Activated naive CD8-positive, alpha-beta T cell treated with anti-CD3 and anti-CD28 coated beads, Interleukin-2, amount 10 ng/mL, durations not matched to agents 7 days and 5 days (primary cell): ENCODE data around the gene CCDC38. TPM values are rescaled to one million over a fixed set of nuclear protein-coding genes. Genes with fewer than 3 reads are reported as not detected.

Experiments used
- ATAC-seq: fragments of 150-1000 bp; cut with Tn5 transposase; one replicate; pipeline ENCODE4 v1.10.0; 2021; ENCODE audit warnings: low read depth, moderate library complexity
- POLR2A ChIA-PET: fragments of 350-600 bp; sonication (Branson Sonifier 250); formaldehyde crosslinking; loops from one replicate; lab custom pipeline; 2021; ENCODE audit warnings: antibody characterized with exemption; lab: Charles Lee
- DNase-seq: peaks from one replicate; pipeline ENCODE4 v3.0.0; 2021
- H3K27ac Mint-ChIP-seq: one replicate; pipeline ENCODE4 v1.8.0; 2022; ENCODE audit warnings: mild to moderate bottlenecking, mixed read lengths
- H3K27me3 Mint-ChIP-seq: one replicate; pipeline ENCODE4 v1.8.0; 2022; ENCODE audit warnings: mild to moderate bottlenecking, moderate library complexity, mixed read lengths
- H3K36me3 Mint-ChIP-seq: one replicate; pipeline ENCODE4 v1.8.0; 2021; ENCODE audit warnings: mild to moderate bottlenecking, mixed read lengths
- H3K4me1 Mint-ChIP-seq: one replicate; pipeline ENCODE4 v1.8.0; 2021; ENCODE audit warnings: mixed read lengths
- H3K4me3 Mint-ChIP-seq: one replicate; pipeline ENCODE4 v1.8.0; 2022; ENCODE audit warnings: mild to moderate bottlenecking, moderate library complexity, mixed read lengths
- H3K9me3 Mint-ChIP-seq: one replicate; pipeline ENCODE4 v1.8.0; 2021; ENCODE audit warnings: mixed read lengths
- total RNA-seq, 2 experiments: library from RNA; stranded (reverse); gene quantifications; one replicate each; pipeline ENCODE4 v1.2.3, GENCODE V29; 2021

CCDC38 gene
- total RNA-seq, 2 experiments from 2014 or later, result 0.19 TPM; not detected in 1

DNA sequence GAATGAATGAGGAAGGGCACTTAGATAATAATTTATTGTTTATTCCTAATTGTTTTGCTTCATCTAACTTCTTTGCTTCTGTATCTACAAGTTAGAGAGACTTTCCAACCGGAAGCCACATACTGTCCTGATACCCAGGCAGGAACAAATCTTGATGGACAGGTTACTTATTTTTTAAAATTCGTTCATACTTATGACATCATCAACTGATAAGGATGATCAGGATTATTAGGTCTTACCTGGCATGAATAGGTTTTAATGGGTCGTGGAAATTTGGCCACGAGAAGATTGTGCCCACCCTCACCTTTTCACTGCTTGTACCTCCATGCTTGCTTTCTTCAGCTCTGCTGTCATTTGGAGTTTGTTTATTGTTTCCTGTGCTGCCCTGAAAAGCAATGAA is 44.3 kb downstream of the CCDC38 start:
- H3K27ac Mint-ChIP-seq, result no peak overlapping the region
- POLR2A ChIA-PET, result no interaction called here
- H3K4me3 Mint-ChIP-seq, result no peak overlapping the region
- ATAC-seq (no peak), DNase-seq (no peak)
- H3K9me3 Mint-ChIP-seq, result no peaks in the 10 kb centered on the region
- no peaks in the 10 kb centered on the region for H3K36me3 Mint-ChIP-seq
- H3K27me3 Mint-ChIP-seq, result peaks cover 21% of the 10 kb centered on the region
- H3K4me1 Mint-ChIP-seq, result no peaks in the 10 kb centered on the region

DNA sequence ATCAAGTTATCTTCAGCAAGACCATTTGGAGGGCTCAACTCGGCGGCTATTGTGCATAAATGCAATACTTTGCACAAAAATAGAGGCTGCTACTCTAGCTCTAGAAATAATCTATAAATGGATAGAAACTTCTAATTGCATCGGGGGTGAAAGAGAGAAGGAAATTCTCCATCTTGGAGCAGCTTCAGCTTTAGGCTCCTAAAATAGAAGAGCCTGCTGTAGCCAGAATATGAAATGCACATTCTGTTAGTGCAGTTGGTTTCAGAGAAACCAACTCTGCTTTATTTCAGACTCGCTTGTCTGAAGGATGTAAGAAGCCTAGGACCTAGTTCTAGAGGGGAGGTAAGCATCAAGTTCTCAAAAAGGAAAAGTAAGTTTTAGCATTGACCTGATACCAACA is 45.6 kb downstream of the CCDC38 start:
- no peaks in the 10 kb centered on the region for H3K9me3 Mint-ChIP-seq
- POLR2A ChIA-PET, result no interaction called here
- H3K36me3 Mint-ChIP-seq, result no peaks in the 10 kb centered on the region
- DNase-seq (no peak), ATAC-seq (no peak)
- H3K27me3 Mint-ChIP-seq, result peaks cover 15% of the 10 kb centered on the region
- no peaks in the 10 kb centered on the region for H3K4me1 Mint-ChIP-seq
- H3K27ac Mint-ChIP-seq, result no peak overlapping the region
- H3K4me3 Mint-ChIP-seq, result no peak overlapping the region

GRCh38 chr12:95890958-95891357 is 51.5 kb downstream of the CCDC38 start:
- no peak overlapping the region for H3K27ac Mint-ChIP-seq
- H3K9me3 Mint-ChIP-seq, result no peaks in the 10 kb centered on the region
- POLR2A ChIA-PET, result no interaction called here
- H3K27me3 Mint-ChIP-seq, result peaks cover 7% of the 10 kb centered on the region
- ATAC-seq, result no peak
- DNase-seq, result no peak
- H3K4me1 Mint-ChIP-seq, result no peaks in the 10 kb centered on the region
- H3K4me3 Mint-ChIP-seq, result no peak overlapping the region
- no peaks in the 10 kb centered on the region for H3K36me3 Mint-ChIP-seq

DNA sequence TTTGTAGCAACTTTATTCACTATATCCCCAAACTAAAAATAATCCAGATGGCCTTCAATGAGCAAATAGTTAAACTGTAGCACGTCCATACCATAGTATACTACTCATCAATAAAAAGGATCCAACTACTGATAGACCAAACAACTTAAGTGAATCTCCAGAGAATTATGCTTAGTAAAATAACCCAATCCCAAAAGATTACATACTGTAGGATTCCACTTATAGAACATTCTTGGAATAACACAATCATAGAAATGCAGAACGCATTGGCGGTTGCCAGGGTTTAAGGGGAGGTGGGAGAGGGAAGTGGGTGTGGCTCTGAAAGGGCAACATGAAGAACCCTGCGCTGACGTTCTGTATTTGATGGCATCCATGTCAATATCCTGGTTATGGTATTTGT is 55.1 kb downstream of the CCDC38 start:
- H3K27me3 Mint-ChIP-seq, result peaks cover 3% of the 10 kb centered on the region
- POLR2A ChIA-PET, result no interaction called here
- H3K27ac Mint-ChIP-seq, result no peak overlapping the region
- ATAC-seq, result no peak
- H3K4me3 Mint-ChIP-seq, result no peak overlapping the region
- H3K9me3 Mint-ChIP-seq, result no peaks in the 10 kb centered on the region
- DNase-seq, result no peak
- H3K4me1 Mint-ChIP-seq, result no peaks in the 10 kb centered on the region
- H3K36me3 Mint-ChIP-seq, result no peaks in the 10 kb centered on the region

DNA sequence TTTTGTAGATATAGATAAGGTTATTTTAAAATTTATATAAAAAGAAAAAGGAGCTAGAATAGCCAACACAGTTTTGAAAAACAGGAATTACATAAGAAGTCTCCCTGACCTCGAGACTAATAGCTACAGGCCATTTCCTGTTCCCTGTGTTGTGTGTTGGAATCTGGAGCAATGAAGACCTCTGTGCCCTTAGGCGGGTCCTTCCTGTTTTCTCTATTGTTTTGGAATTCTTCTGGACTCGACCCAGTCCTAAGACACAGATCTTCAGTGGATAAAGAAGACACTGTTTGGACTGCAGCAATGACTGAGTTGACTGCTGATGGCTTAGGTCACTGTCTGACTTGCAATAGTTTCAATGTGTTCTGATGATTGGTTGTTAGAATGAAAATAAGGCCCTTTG is 57.4 kb downstream of the CCDC38 start:
- H3K27me3 Mint-ChIP-seq, result peaks cover 3% of the 10 kb centered on the region

GRCh38 chr12:95882873-95883272 is 59.5 kb downstream of the CCDC38 start:
- DNase-seq, result no peak
- Mint-ChIP-seq H3K36me3 (peaks cover 2% of the 10 kb centered on the region), H3K27me3 (peaks cover 2% of the 10 kb centered on the region), H3K27ac (no peak overlapping the region), H3K4me1 (no peaks in the 10 kb centered on the region), H3K9me3 (no peaks in the 10 kb centered on the region), H3K4me3 (no peak overlapping the region)
- POLR2A ChIA-PET, result no interaction called here
- ATAC-seq, result no peak

More for the DNA sequence above, 57.4 kb downstream of the CCDC38 start:
- DNase-seq, result no peak
- POLR2A ChIA-PET, result no interaction called here
- H3K9me3 Mint-ChIP-seq, result no peaks in the 10 kb centered on the region
- no peaks in the 10 kb centered on the region for H3K4me1 Mint-ChIP-seq
- H3K4me3 Mint-ChIP-seq, result no peak overlapping the region
- H3K36me3 Mint-ChIP-seq, result no peaks in the 10 kb centered on the region
- ATAC-seq, result no peak
- no peak overlapping the region for H3K27ac Mint-ChIP-seq

GRCh38 chr12:95882080-95882479 is 60.3 kb downstream of the CCDC38 start:
- POLR2A ChIA-PET, result no interaction called here
- Mint-ChIP-seq H3K27me3 (no peaks in the 10 kb centered on the region), H3K36me3 (peaks cover 2% of the 10 kb centered on the region), H3K27ac (no peak overlapping the region), H3K4me3 (no peak overlapping the region), H3K9me3 (no peaks in the 10 kb centered on the region), H3K4me1 (no peaks in the 10 kb centered on the region)
- ATAC-seq (no peak), DNase-seq (no peak)

- H3K9me3 Mint-ChIP-seq, result no peaks in the 10 kb centered on the region
- no peak for DNase-seq
- POLR2A ChIA-PET, result no interaction called here
- H3K4me3 Mint-ChIP-seq, result no peak overlapping the region
- H3K4me1 Mint-ChIP-seq, result no peaks in the 10 kb centered on the region
- ATAC-seq, result no peak
- H3K36me3 Mint-ChIP-seq, result peaks cover 2% of the 10 kb centered on the region
- no peaks in the 10 kb centered on the region for H3K27me3 Mint-ChIP-seq
- H3K27ac Mint-ChIP-seq, result no peak overlapping the region
Measured at GRCh38 chr12:95881331-95881955, 61.0 kb downstream of the CCDC38 start.

- no peaks in the 10 kb centered on the region for H3K9me3 Mint-ChIP-seq
- POLR2A ChIA-PET, result no interaction called here
- H3K36me3 Mint-ChIP-seq, result peaks cover 6% of the 10 kb centered on the region
- ATAC-seq (no peak), DNase-seq (no peak)
- H3K4me3 Mint-ChIP-seq, result no peak overlapping the region
- H3K27ac Mint-ChIP-seq, result no peak overlapping the region
- H3K4me1 Mint-ChIP-seq, result no peaks in the 10 kb centered on the region
- H3K27me3 Mint-ChIP-seq, result no peaks in the 10 kb centered on the region
Measured at GRCh38 chr12:95880895-95881294, 61.5 kb downstream of the CCDC38 start.

- H3K9me3 Mint-ChIP-seq, result no peaks in the 10 kb centered on the region
- POLR2A ChIA-PET, result no interaction called here
- H3K27ac Mint-ChIP-seq, result no peak overlapping the region
- no peak for ATAC-seq
- no peak for DNase-seq
- peaks cover 18% of the 10 kb centered on the region for H3K36me3 Mint-ChIP-seq
- H3K4me1 Mint-ChIP-seq, result no peaks in the 10 kb centered on the region
- H3K27me3 Mint-ChIP-seq, result no peaks in the 10 kb centered on the region
- H3K4me3 Mint-ChIP-seq, result no peak overlapping the region
Measured at GRCh38 chr12:95877622-95878021, 64.8 kb downstream of the CCDC38 start.

GRCh38 chr12:95874452-95874851 is 68.0 kb downstream of the CCDC38 start:
- DNase-seq, result no peak
- H3K27ac Mint-ChIP-seq, result no peak overlapping the region
- POLR2A ChIA-PET, result no interaction called here
- H3K27me3 Mint-ChIP-seq, result no peaks in the 10 kb centered on the region
- no peak overlapping the region for H3K4me3 Mint-ChIP-seq
- ATAC-seq, result no peak
- no peaks in the 10 kb centered on the region for H3K9me3 Mint-ChIP-seq
- peaks cover 2% of the 10 kb centered on the region for H3K4me1 Mint-ChIP-seq
- H3K36me3 Mint-ChIP-seq, result peaks cover 21% of the 10 kb centered on the region

GRCh38 chr12:95870897-95871296 is 71.5 kb downstream of the CCDC38 start:
- Mint-ChIP-seq H3K27ac (no peak overlapping the region), H3K4me3 (no peak overlapping the region)
- POLR2A ChIA-PET, result no interaction called here

DNA sequence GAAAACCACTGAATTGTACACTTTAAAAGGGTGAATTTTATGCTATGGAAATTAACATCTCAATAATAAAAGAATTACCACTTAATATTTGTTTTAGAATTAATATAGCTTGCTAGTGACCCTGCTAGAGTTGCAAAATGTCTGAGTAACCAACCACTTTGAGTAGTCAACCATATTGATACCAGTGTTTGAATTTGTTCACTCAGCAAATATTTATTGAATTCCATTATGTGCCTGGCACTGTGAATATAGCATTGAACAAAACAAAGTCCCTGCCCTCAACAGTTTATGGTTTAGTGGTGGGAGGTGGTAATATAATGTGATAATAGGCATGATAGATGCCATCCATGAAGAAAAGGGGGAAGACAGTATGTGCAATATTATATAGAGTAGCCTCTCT is 79.1 kb downstream of the CCDC38 start:
- DNase-seq (no peak), ATAC-seq (no peak)
- H3K27me3 Mint-ChIP-seq, result no peaks in the 10 kb centered on the region
- no peak overlapping the region for H3K27ac Mint-ChIP-seq
- peaks cover 1% of the 10 kb centered on the region for H3K9me3 Mint-ChIP-seq
- peaks cover 29% of the 10 kb centered on the region for H3K4me1 Mint-ChIP-seq
- H3K36me3 Mint-ChIP-seq, result peaks cover 36% of the 10 kb centered on the region
- H3K4me3 Mint-ChIP-seq, result no peak overlapping the region
- POLR2A ChIA-PET, result no interaction called here

More at GRCh38 chr12:95870897-95871296, 71.5 kb downstream of the CCDC38 start:
- H3K4me1 Mint-ChIP-seq, result peaks cover 2% of the 10 kb centered on the region
- H3K27me3 Mint-ChIP-seq, result no peaks in the 10 kb centered on the region
- peaks cover 27% of the 10 kb centered on the region for H3K36me3 Mint-ChIP-seq
- no peak for ATAC-seq
- DNase-seq, result no peak
- H3K9me3 Mint-ChIP-seq, result no peaks in the 10 kb centered on the region

DNA sequence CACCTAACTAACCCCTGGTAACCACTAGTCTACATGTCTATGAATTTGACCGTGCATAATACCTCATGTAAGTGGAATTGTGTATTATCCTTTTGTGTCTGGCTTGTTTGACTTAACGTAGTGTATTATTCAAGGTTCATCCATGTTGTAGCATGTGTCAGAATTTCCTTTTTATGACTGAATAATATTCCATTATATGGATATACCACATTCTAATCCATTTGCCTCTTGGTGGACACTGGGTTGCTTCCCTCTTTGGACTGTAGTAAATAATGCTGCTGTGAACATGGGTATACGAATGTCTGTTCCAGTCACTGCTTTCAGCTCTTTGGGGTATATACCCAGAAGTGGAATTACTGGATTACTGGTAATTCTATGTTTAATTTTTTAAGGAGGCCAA is 80.4 kb downstream of the CCDC38 start:
- H3K27me3 Mint-ChIP-seq, result no peaks in the 10 kb centered on the region
- H3K4me3 Mint-ChIP-seq, result no peak overlapping the region
- H3K9me3 Mint-ChIP-seq, result peaks cover 1% of the 10 kb centered on the region
- POLR2A ChIA-PET, result no interaction called here
- no peak for ATAC-seq
- peaks cover 32% of the 10 kb centered on the region for H3K4me1 Mint-ChIP-seq
- no peak overlapping the region for H3K27ac Mint-ChIP-seq
- peaks cover 30% of the 10 kb centered on the region for H3K36me3 Mint-ChIP-seq
- no peak for DNase-seq
